Progenitor cell of endocrine pancreas (in vitro differentiated cells): ENCODE measurements around the gene RAB12. TPM values are rescaled to one million over a fixed set of nuclear protein-coding genes. Genes with fewer than 3 reads are reported as not detected.

Experiments used
- DNase-seq: peaks from one replicate; pipeline ENCODE4 v3.0.0; 2021; ENCODE audit warnings: low spot score; ENCODE audit not compliant: unreplicated experiment
- H3K27ac Mint-ChIP-seq: 2 replicates; pipeline ENCODE4 v1.8.0; 2021; ENCODE audit warnings: mild to moderate bottlenecking, moderate library complexity, mixed read lengths
- H3K27me3 Mint-ChIP-seq: 2 replicates; pipeline ENCODE4 v1.8.0; 2021; ENCODE audit warnings: mixed read lengths
- H3K36me3 Mint-ChIP-seq: 2 replicates; pipeline ENCODE4 v1.8.0; 2022; ENCODE audit warnings: mixed read lengths; ENCODE audit not compliant: insufficient read depth
- H3K4me1 Mint-ChIP-seq: 2 replicates; pipeline ENCODE4 v1.8.0; 2021; ENCODE audit warnings: low read depth, mixed read lengths
- H3K4me3 Mint-ChIP-seq: 2 replicates; pipeline ENCODE4 v1.8.0; 2021; ENCODE audit warnings: low read depth, mild to moderate bottlenecking, moderate library complexity, mixed read lengths
- H3K9me3 Mint-ChIP-seq: 2 replicates; pipeline ENCODE4 v1.8.0; 2021; ENCODE audit warnings: low read depth, mixed read lengths
- CTCF ChIP-seq: fragments of 200-600 bp; sonication (generic); IDR thresholded peaks from one replicate; pipeline ENCODE4 v1.5.0; 2021; ENCODE audit warnings: antibody characterized with exemption, mild to moderate bottlenecking; ENCODE audit not compliant: unreplicated experiment
- total RNA-seq: library from RNA; stranded (reverse); gene quantifications from 2 replicates; pipeline ENCODE4 v1.2.1, GENCODE V29; 2021

RAB12 gene
- total RNA-seq, 1 donor from 2014 or later, result 15.4 TPM

GRCh38 chr18:8602040-8602439, 7.2 kb upstream of the RAB12 start:
- no peaks in the 10 kb centered on the region for H3K9me3 Mint-ChIP-seq
- TF ChIP-seq CTCF, result no peak
- peaks cover 30% of the 10 kb centered on the region for H3K27me3 Mint-ChIP-seq
- H3K4me3 Mint-ChIP-seq, result no peak overlapping the region
- no peak overlapping the region for H3K27ac Mint-ChIP-seq
- no peaks in the 10 kb centered on the region for H3K36me3 Mint-ChIP-seq
- DNase-seq, result no peak
- peaks cover 3% of the 10 kb centered on the region for H3K4me1 Mint-ChIP-seq

- Mint-ChIP-seq H3K9me3 (no peaks in the 10 kb centered on the region), H3K36me3 (no peaks in the 10 kb centered on the region), H3K27me3 (peaks cover 35% of the 10 kb centered on the region), H3K4me3 (no peak overlapping the region), H3K27ac (no peak overlapping the region), H3K4me1 (peaks cover 3% of the 10 kb centered on the region)
- TF ChIP-seq CTCF, result no peak
- no peak for DNase-seq
Observed at GRCh38 chr18:8602557-8602956, 6.7 kb upstream of the RAB12 start.

- TF ChIP-seq CTCF, result no peak
- Mint-ChIP-seq H3K27me3 (peaks cover 48% of the 10 kb centered on the region), H3K36me3 (no peaks in the 10 kb centered on the region), H3K4me3 (no peak overlapping the region), H3K27ac (peak overlapping the region; percentile 71), H3K9me3 (no peaks in the 10 kb centered on the region), H3K4me1 (peaks cover 8% of the 10 kb centered on the region)
- no peak for DNase-seq
Observed at GRCh38 chr18:8603663-8604520, 5.3 kb upstream of the RAB12 start.

- H3K36me3 Mint-ChIP-seq, result no peaks in the 10 kb centered on the region
- H3K4me1 Mint-ChIP-seq, result peaks cover 12% of the 10 kb centered on the region
- peaks cover 50% of the 10 kb centered on the region for H3K27me3 Mint-ChIP-seq
- no peak overlapping the region for H3K27ac Mint-ChIP-seq
- no peak for TF ChIP-seq CTCF
- no peak overlapping the region for H3K4me3 Mint-ChIP-seq
- no peaks in the 10 kb centered on the region for H3K9me3 Mint-ChIP-seq
- no peak for DNase-seq
Observed at GRCh38 chr18:8605974-8606373, 3.3 kb upstream of the RAB12 start.

- H3K36me3 Mint-ChIP-seq, result no peaks in the 10 kb centered on the region
- peak overlapping the region; percentile 86 for H3K4me3 Mint-ChIP-seq
- no peaks in the 10 kb centered on the region for H3K9me3 Mint-ChIP-seq
- DNase-seq, result no peak
- H3K4me1 Mint-ChIP-seq, result peaks cover 23% of the 10 kb centered on the region
- TF ChIP-seq CTCF, result no peak
- peak overlapping the region; percentile 39 for H3K27ac Mint-ChIP-seq
- peaks cover 37% of the 10 kb centered on the region for H3K27me3 Mint-ChIP-seq
Observed at GRCh38 chr18:8607776-8608742, 1.2 kb upstream of the RAB12 start.
